NCI-H2196 (cell line): Measurements from ENCODE around the gene CDIP1.
"Not testable (repeated sequence)": the region's sequence is repeated elsewhere in the genome, so short reads cannot be mapped to it uniquely, and the experiment has no call there.

ENCODE experiments used
- DNase-seq: peaks from one replicate; lab custom pipeline; 2025; ENCODE audit not compliant: unreplicated experiment; lab: John Stamatoyannopoulos, UW

Gene CDIP1

GRCh38 chr16:4538350-4539235 lies at the start of gene CDIP1:
CDIP1 (minus strand) TSS chr16:4538773; CDS start chr16:4514130, 24,643 bp downstream.
- DNase-seq: peak; percentile 98

DNA sequence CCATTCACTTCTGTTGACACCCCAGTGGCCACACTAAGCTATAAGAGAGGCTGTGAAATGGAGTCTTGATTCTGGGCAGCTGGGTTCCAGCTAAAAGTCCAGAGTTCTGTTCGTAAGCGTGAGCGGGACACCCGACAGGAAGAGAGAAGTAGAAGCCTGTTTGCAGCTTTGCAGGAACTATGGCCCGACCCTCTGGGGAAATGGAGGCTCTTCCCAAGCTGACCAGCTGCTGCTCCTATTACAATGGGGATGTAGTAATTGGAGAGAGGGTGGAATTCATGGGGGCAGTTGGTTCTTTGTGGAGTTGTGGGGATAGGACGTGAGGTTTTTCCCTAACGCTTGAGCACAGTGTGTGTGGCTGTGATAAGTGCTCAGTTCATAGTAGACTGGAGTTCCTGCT lies 47.7 kb upstream of the CDIP1 start:
- no peak for DNase-seq

DNA sequence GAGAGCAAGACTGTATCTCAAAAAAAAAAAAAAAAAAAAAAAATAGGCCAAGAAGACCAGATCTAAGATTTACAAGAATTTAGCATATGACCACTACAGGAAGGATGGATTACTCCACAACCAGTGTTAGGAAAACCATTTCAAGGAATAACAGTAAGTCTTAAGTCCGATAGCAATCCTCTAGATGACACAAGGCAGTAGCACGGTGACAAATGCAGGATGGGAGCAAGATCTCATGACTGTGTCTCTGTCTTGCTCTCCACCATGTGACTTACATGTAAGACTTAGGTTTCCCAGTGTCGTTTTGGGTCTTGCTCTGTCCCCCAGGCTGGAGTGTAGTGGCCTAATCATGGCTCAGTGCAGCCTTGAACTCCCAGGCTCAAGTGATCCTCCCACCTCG lies 45.3 kb upstream of the CDIP1 start:
- no peak for DNase-seq

DNA sequence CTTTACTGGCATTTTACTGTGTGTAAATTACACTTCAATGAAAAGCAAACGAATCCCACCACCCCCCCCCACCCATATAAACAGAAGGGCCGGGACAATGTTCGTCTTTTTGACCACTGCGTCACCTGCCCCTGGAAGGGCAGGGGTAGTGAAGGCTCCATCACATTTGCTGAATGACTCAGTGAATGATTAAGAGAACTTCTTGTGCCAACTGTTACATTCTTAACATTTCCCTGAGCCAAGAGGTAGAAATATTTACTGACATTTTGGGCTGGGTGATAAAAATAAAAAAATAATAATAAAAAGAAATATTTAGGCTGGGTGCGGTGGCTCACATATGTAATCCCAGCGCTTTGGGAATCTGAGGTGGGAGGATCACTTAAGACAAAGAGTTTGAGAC lies 41.7 kb upstream of the CDIP1 start:
- no peak for DNase-seq

DNA sequence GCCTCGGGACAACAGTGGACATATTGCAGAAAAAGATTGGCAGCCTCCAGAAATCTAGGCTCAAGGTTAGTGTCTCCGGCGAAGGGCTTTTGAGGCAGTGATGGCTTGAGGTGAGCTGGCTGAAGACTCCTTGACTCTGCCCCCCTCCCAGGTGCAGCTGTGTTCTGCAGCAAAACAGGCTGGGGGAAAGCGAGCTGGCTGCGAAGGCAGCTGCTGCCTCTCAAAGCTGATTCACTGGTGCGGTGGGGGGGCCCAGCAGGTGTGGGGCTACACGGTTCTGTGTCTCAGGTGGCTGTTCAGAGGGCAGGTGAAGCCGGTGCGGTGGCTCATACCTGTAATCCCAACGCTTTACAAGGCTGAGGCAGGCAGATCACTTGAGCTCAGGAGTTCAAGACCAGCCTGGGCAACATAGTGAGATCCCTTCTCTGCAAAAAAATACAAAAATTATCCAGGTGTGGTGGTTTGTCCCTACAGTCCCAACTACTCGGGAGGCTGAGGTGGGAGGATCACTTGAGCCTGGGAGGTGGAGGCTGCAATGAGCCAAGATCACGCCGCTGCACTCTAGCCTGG lies 40.5 kb upstream of the CDIP1 start:
- peak; percentile 80 for DNase-seq

- DNase-seq: no peak
Measured at GRCh38 chr16:4576008-4576407, 37.4 kb upstream of the CDIP1 start.

DNA sequence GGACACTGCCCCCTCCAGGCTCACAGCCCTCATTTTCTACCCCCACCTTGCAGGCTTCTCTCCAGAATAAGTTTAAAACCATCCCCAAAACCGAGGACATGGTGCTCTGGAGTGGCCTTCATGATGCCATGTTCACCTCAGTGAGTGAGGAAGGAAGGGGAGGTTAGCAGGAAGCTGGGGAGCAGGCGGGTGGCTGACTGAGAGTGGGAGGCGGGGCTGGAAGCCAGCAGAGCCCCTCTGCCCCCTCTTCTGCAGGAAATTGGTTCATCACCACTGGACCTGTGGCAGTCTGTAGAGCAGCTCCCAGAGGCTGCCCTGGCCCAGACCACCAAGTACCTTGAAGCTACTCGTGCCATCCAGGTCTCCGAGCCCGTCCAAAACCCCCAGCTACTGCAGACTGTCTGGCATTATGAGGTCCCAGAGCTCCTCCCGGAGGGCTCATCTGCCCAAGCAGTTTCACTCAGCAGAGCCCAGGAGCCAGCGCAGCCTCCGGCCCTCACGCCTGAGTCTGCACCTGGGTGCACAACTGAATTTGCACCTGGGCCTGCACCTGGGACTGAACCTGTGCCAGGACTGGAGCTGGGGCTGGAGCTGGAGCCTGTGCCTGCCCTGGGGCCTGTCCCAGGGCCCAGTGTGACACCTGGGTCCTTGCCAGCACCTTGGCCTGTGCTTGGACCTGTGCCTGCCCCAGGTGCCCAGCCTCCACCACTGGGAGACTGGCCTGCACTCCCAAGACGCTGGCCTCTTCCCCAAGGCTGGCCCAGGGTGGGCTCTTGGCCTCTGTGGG lies 36.5 kb upstream of the CDIP1 start:
- DNase-seq: peak; percentile 73

DNA sequence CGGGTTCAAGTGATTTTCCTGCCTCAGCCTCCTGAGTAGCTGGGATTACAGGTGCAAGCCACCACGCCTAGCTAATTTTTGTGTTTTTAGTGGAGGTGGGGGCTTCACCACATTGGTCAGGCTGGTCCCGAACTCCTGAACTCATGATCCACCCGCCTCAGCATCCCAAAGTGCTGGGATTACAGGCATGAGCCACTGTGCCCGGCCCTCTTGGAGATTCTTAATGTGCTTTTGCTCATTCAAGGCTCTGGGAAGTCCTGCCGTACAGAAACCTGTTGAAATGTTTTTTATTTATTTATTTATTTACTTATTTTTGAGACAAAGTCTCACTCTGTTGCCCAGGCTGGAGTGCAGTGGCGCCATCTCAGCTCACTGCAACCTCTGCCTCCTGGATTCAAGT lies 35.4 kb upstream of the CDIP1 start:
- DNase-seq: not testable (repeated sequence)

GRCh38 chr16:4572715-4573114 lies 34.1 kb upstream of the CDIP1 start:
- no peak for DNase-seq

GRCh38 chr16:4570688-4571321 lies 32.2 kb upstream of the CDIP1 start:
- no peak for DNase-seq

DNA sequence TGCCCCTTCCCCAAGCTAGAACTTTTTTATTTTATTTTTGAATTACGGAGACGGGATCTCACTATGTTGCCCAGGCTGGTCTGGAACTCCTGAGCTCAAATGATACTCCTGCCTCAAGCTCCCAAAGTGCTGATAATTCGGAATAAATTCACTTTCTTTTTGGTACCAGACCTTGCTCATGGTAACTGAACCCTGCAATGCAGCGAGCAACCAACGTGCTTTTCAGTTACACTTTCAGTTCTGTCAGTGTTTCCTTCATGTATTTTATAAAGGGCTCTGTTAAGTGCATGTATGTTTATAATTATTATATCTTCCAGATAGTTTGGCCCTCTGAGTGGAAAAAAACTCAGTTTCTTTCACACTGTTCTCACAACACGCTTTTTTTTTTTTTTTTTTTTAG lies 31.5 kb upstream of the CDIP1 start:
- no peak for DNase-seq

- DNase-seq: no peak
Measured at GRCh38 chr16:4566144-4566543, 27.6 kb upstream of the CDIP1 start.

DNA sequence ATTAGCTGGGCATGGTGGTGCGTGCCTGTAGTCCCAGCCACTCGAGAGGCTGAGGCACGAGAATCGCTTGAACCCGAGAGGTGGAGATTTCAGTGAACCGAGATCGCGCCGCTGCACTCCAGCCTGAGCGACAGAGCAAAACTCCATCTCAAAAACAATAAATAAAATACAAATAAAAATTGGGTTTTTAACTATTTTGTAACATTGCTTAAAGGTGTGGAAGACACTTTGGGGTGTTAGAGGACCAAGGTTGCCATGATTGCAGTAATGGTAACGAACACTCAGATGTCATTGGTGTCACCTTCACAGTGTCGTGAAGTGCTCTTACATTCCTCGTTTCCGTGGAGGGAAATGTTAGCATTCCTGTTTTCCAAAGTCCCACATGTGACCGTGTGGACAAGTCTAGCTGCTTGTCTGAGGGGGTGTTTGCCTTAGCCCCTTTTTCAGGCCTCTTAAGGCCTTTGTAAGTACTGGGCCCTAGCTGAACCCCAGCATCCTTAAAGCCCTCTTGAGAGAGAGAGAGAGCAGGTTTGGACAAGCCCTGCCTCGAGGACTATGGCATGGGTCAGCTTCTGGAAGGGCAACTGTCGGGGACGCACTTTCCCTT lies 26.2 kb upstream of the CDIP1 start:
- DNase-seq: no peak

DNA sequence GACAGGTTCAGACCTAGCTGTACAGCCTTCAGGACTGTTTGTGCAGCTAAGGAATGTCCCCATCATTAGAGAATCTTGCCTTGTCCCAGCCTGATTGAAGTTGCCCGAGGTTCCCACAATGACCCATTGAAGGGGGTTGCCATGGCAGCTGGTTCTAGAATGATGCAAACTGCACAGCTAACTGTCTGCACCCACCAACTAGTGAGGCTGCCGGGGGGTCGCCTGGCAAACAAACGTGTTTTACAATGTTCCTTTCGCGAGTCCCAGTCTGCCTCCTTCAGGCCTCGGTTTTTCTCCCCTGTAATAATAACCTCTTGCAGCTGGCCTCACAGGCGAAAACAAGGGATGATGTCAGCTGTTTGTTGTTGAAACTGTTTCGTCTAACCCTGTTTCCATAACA lies 23.0 kb upstream of the CDIP1 start:
- no peak for DNase-seq

DNA sequence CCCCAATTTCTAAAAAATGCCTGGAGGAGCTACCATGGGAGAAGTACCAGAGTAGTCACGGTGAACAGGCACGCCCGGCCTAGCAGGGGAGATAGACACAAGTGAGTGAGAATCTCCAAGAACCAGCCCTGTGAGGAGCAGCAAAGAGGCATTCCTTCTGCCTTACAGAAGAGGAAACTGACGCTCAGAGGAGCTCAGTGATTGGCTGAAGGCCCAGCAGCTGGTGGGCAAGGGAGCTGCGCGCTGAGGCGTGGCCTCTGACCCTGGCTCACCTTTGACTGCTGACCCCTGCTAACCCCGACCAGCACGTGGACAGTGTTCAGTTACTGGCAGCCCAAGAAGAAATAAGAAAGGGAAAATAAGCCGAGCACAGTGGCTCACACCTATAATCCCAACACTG lies 19.4 kb upstream of the CDIP1 start:
- no peak for DNase-seq

- no peak for DNase-seq
Measured at GRCh38 chr16:4556580-4556979, 18.0 kb upstream of the CDIP1 start.

DNA sequence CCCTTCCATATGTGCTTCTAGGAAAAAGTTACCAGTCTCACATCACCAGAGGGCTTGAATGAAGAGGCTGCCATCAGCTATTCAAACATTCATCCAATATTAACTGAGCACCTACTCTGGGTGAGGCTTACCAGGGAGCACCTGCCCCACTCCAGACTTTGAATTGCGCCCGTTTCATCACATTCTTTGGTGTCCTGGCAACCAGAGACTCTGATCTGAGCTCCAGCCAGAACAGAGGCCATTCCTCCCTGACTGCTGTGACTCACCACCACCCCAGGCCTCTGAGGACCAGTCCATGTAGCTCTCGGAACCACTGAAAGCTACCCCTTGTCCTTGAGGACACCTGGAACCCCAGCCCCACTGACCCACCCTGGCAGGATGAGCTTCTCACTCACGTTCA lies 17.5 kb upstream of the CDIP1 start, which contains the start of gene C16orf96:
Gene C16orf96 (plus strand): TSS at position 229 of the 400 bp plus-strand sequence. CDS start 150 bp downstream, at position 379.
- peak; percentile 21 for DNase-seq

- no peak for DNase-seq
Measured at GRCh38 chr16:4552541-4552940, 14.0 kb upstream of the CDIP1 start.

DNA sequence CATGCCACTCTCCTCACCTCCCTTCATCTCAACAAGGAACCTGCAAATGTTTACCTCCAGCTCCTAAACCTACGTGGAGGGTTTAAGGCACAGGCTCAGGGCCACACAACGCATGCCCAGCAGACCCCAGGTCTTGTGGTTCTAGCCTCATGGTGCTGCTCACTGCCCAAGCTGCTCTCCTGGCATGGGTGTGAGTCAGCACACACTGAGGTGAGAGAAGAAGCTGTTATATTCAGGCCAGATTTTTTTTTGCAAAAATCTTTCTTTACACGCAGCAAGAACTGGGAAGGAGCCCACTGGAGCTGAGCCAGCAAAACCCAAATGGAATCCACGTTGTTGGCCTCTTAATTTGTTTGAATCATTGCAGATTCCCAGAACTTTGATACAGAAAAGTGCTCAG lies 12.0 kb upstream of the CDIP1 start:
- no peak for DNase-seq

DNA sequence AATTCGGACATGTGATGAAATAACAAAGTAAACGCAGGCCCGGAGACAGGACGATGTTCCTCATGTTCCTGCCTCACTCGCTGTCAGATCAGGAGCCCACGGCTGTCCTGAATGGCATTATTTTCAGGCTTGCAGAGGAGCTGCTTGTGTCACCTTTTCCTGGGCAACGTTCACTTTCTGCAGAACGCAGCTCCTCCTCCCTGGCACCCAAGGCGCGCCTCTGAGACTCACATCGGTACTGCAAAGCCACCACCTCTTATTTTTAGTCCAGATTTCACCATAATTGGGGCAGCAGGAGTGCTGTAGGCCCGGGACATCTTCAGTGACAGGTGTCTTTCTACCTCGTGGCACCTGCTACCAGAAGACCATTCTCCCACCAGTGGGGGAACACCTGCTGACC lies 9.6 kb upstream of the CDIP1 start:
- DNase-seq: no peak

GRCh38 chr16:4544473-4544872 lies 5.9 kb upstream of the CDIP1 start:
- DNase-seq: no peak
